ENCODE measurements around the gene UNC45B.

- TF ChIP-seq CTCF (IDR thresholded peaks at IDR 0.05) = no peak
- no peak for TF ChIP-seq CBFB (CRISPR knock-in tag; IDR thresholded peaks at IDR 0.05; ENCODE audit: low read depth)
- TF ChIP-seq HMGXB4 (CRISPR knock-in tag; IDR thresholded peaks at IDR 0.05) = no peak
- no peak for TF ChIP-seq ZSCAN18 (CRISPR knock-in tag; IDR thresholded peaks at IDR 0.05)
- TF ChIP-seq RORB (CRISPR knock-in tag; IDR thresholded peaks at IDR 0.05) = no peak
Measured at GRCh38 chr17:35144840-35145239, 2.8 kb upstream of the UNC45B start.
